HG02852 (cell line): Measurements from ENCODE around the gene RPL21.

Experiments used
- ATAC-seq: cut with Tn5 transposase; IDR thresholded peaks from one replicate; pipeline ENCODE4 v1.9.1; 2021; ENCODE audit warnings: mild to moderate bottlenecking, moderate library complexity; ENCODE audit not compliant: unreplicated experiment

Gene RPL21

GRCh38 chr13:27257648-27258253 lies 6.4 kb downstream of the RPL21 start:
- ATAC-seq = no peak

- ATAC-seq = no peak
These were observed 7.5 kb downstream of the RPL21 start for GRCh38 chr13:27258637-27259386.

GRCh38 chr13:27259831-27260230 lies 8.5 kb downstream of the RPL21 start:
- ATAC-seq = no peak

- no peak for ATAC-seq
These were observed 10.0 kb downstream of the RPL21 start for GRCh38 chr13:27261396-27261795.

- no peak for ATAC-seq
These were observed 12.1 kb downstream of the RPL21 start for GRCh38 chr13:27263438-27263837.

- no peak for ATAC-seq
These were observed 12.8 kb downstream of the RPL21 start for GRCh38 chr13:27264181-27264580.

- no peak for ATAC-seq
These were observed 13.3 kb downstream of the RPL21 start for GRCh38 chr13:27264648-27265047.

GRCh38 chr13:27266917-27267316 lies 15.6 kb downstream of the RPL21 start:
- ATAC-seq = no peak

GRCh38 chr13:27267596-27267995 lies 16.2 kb downstream of the RPL21 start:
- no peak for ATAC-seq

GRCh38 chr13:27269114-27269665 lies 17.8 kb downstream of the RPL21 start:
- ATAC-seq = no peak

GRCh38 chr13:27270594-27271520 lies 19.5 kb downstream of the RPL21 start, which contains the start of gene RASL11A:
TSS of gene RASL11A (plus strand) at chr13:27270830. CDS start at chr13:27270945, 115 bp downstream.
- peak; percentile 88 for ATAC-seq

GRCh38 chr13:27271570-27272096 lies 20.3 kb downstream of the RPL21 start:
- ATAC-seq = no peak

GRCh38 chr13:27273658-27274425 lies 22.5 kb downstream of the RPL21 start:
- no peak for ATAC-seq

- ATAC-seq = no peak
These were observed 23.3 kb downstream of the RPL21 start for GRCh38 chr13:27274631-27275030.

- ATAC-seq = no peak
These were observed 24.8 kb downstream of the RPL21 start for GRCh38 chr13:27276188-27276587.

GRCh38 chr13:27279506-27279905 lies 28.1 kb downstream of the RPL21 start:
- ATAC-seq = no peak

GRCh38 chr13:27280009-27280656 lies 28.8 kb downstream of the RPL21 start:
- no peak for ATAC-seq

GRCh38 chr13:27280841-27281240 lies 29.5 kb downstream of the RPL21 start:
- no peak for ATAC-seq

- ATAC-seq = no peak
These were observed 30.1 kb downstream of the RPL21 start for GRCh38 chr13:27281420-27281819.
